ENCODE results near the gene PLCH1. TPM values are rescaled to one million over a fixed set of nuclear protein-coding genes. Genes with fewer than 3 reads are reported as not detected.

Gene PLCH1
- total RNA-seq, 1 experiment from 2014 or later, result 13.4 TPM

GRCh38 chr3:155335724-155336354, 409.0 kb downstream of the PLCH1 start:
- no peak overlapping the region for H3K27ac Mint-ChIP-seq (ENCODE audit: unreplicated experiment)
- H3K27me3 Mint-ChIP-seq (ENCODE audit: unreplicated experiment), result no peaks in the 10 kb centered on the region
- H3K9me3 Mint-ChIP-seq (ENCODE audit: low read depth, unreplicated experiment), result no peaks in the 10 kb centered on the region
- H3K4me3 Mint-ChIP-seq (ENCODE audit: low read depth, unreplicated experiment), result no peak overlapping the region
- intact Hi-C loops (cut with micrococcal nuclease; ENCODE audit: unreplicated experiment), result no loop called here
- H3K4me1 Mint-ChIP-seq (ENCODE audit: low read depth, unreplicated experiment), result no peaks in the 10 kb centered on the region
- CTCF ChIA-PET, result interaction anchor here (1.3 kb wide), 1 partner anchor 534 kb away, joined by 3 read pairs; no protein-coding TSS in a partner anchor
- BruUV-seq (replicated peaks), result no TSS peak
- no peak for DNase-seq
- no peak for TF ChIP-seq CTCF (IDR thresholded peaks at IDR 0.05; ENCODE audit: unreplicated experiment)
- H3K36me3 Mint-ChIP-seq (ENCODE audit: insufficient read depth, unreplicated experiment), result no peaks in the 10 kb centered on the region

- CTCF ChIA-PET, result interaction anchor here (1.3 kb wide), 1 partner anchor 535 kb away, joined by 3 read pairs; no protein-coding TSS in a partner anchor
- Mint-ChIP-seq H3K4me1 (ENCODE audit: low read depth, unreplicated experiment) (no peaks in the 10 kb centered on the region), H3K4me3 (ENCODE audit: low read depth, unreplicated experiment) (no peak overlapping the region), H3K9me3 (ENCODE audit: low read depth, unreplicated experiment) (no peaks in the 10 kb centered on the region), H3K27me3 (ENCODE audit: unreplicated experiment) (no peaks in the 10 kb centered on the region), H3K27ac (ENCODE audit: unreplicated experiment) (no peak overlapping the region), H3K36me3 (ENCODE audit: insufficient read depth, unreplicated experiment) (no peaks in the 10 kb centered on the region)
- TF ChIP-seq CTCF (IDR thresholded peaks at IDR 0.05; ENCODE audit: unreplicated experiment), result no peak
- BruUV-seq (replicated peaks), result no TSS peak
- intact Hi-C loops (cut with micrococcal nuclease; ENCODE audit: unreplicated experiment), result no loop called here
- DNase-seq, result no peak
Observed at GRCh38 chr3:155334914-155335723, 409.8 kb downstream of the PLCH1 start.

- Mint-ChIP-seq H3K27ac (ENCODE audit: unreplicated experiment) (no peak overlapping the region), H3K4me3 (ENCODE audit: low read depth, unreplicated experiment) (no peak overlapping the region), H3K4me1 (ENCODE audit: low read depth, unreplicated experiment) (no peaks in the 10 kb centered on the region), H3K27me3 (ENCODE audit: unreplicated experiment) (no peaks in the 10 kb centered on the region), H3K36me3 (ENCODE audit: insufficient read depth, unreplicated experiment) (no peaks in the 10 kb centered on the region), H3K9me3 (ENCODE audit: low read depth, unreplicated experiment) (no peaks in the 10 kb centered on the region)
- no peak for DNase-seq
- BruUV-seq (replicated peaks), result no TSS peak
- intact Hi-C loops (cut with micrococcal nuclease; ENCODE audit: unreplicated experiment), result no loop called here
- no peak for TF ChIP-seq CTCF (IDR thresholded peaks at IDR 0.05; ENCODE audit: unreplicated experiment)
- CTCF ChIA-PET, result interaction anchor here (1.3 kb wide), 1 partner anchor 536 kb away, joined by 3 read pairs; no protein-coding TSS in a partner anchor
Observed at GRCh38 chr3:155334215-155334913, 410.5 kb downstream of the PLCH1 start.

- H3K4me3 Mint-ChIP-seq (ENCODE audit: low read depth, unreplicated experiment), result no peak overlapping the region
- no peaks in the 10 kb centered on the region for H3K9me3 Mint-ChIP-seq (ENCODE audit: low read depth, unreplicated experiment)
- CTCF ChIA-PET, result no interaction called here
- H3K27ac Mint-ChIP-seq (ENCODE audit: unreplicated experiment), result no peak overlapping the region
- no TSS peak for BruUV-seq (replicated peaks)
- TF ChIP-seq CTCF (IDR thresholded peaks at IDR 0.05; ENCODE audit: unreplicated experiment), result no peak
- H3K27me3 Mint-ChIP-seq (ENCODE audit: unreplicated experiment), result no peaks in the 10 kb centered on the region
- intact Hi-C loops (cut with micrococcal nuclease; ENCODE audit: unreplicated experiment), result no loop called here
- peaks cover 11% of the 10 kb centered on the region for H3K4me1 Mint-ChIP-seq (ENCODE audit: low read depth, unreplicated experiment)
- no peaks in the 10 kb centered on the region for H3K36me3 Mint-ChIP-seq (ENCODE audit: insufficient read depth, unreplicated experiment)
- no peak for DNase-seq
Observed at GRCh38 chr3:155332716-155333115, 412.2 kb downstream of the PLCH1 start.

All from Calu3 (cell line).